B cell (primary cell): ENCODE measurements around the gene HHIPL1. TPM values are rescaled to one million over a fixed set of nuclear protein-coding genes. Genes with fewer than 3 reads are reported as not detected.

Experiments
- ATAC-seq: fragments of 200-7000 bp; cut with Tn5 transposase; one replicate; pipeline ENCODE4 v1.10.0; 2021; ENCODE audit warnings: low read depth, mild to moderate bottlenecking, moderate number of reproducible peaks, moderate library complexity
- CTCF ChIA-PET: fragments of 350-600 bp; sonication (Branson Sonifier 250); formaldehyde crosslinking; loops from one replicate; lab custom pipeline; 2021; ENCODE audit warnings: antibody characterized with exemption, inconsistent platforms; lab: Charles Lee
- POLR2A ChIA-PET: fragments of 350-600 bp; sonication (Branson Sonifier 250); formaldehyde crosslinking; loops from one replicate; lab custom pipeline; 2021; ENCODE audit warnings: antibody characterized with exemption; lab: Charles Lee
- DNase-seq: peaks from one replicate; pipeline ENCODE4 v3.0.0; 2013
- H2AFZ ChIP-seq: 2 replicates; pipeline ENCODE4 v1.6.1; 2012; ENCODE audit warnings: mild to moderate bottlenecking, low read depth, low read length; ENCODE audit not compliant: insufficient read depth, poor library complexity, severe bottlenecking
- H3K27ac ChIP-seq, 2 donors: 1 replicate in 1 of 2; 2 replicates in 1 of 2; pipeline ENCODE4 v1.5.1; 2012 to 2013; ENCODE audit warnings: low read length in 2 of 2, mild to moderate bottlenecking in 2 of 2, moderate library complexity in 1 of 2
- H3K27me3 ChIP-seq, 4 experiments: fragments of 200-600 bp in 1 of 4; sonication (generic) in 1 of 4; replicated peaks in 1 of 4; 1 replicate in 2 of 4; 2 replicates in 2 of 4; pipeline versions ENCODE4 v1.6.1 to v1.7.0; 2013 to 2016; ENCODE audit warnings: low read length in 3 of 4, mild to moderate bottlenecking in 2 of 4, mixed read lengths in 1 of 4, moderate library complexity in 1 of 4; ENCODE audit not compliant: insufficient read depth in 4 of 4, control insufficient read depth in 3 of 4; ENCODE audit errors: control extremely low read depth in 1 of 4
- H3K36me3 ChIP-seq, 2 experiments: replicated peaks in 1 of 2; 1 replicate in 1 of 2; 2 replicates in 1 of 2; pipeline versions ENCODE4 v1.6.1 to v1.7.1; 2013; ENCODE audit warnings: low read length in 1 of 2; ENCODE audit not compliant: insufficient read depth in 2 of 2, control insufficient read depth in 1 of 2; ENCODE audit errors: control extremely low read depth in 1 of 2, extremely low read depth in 1 of 2
- H3K4me1 ChIP-seq, 2 donors: fragments of 200-600 bp in 1 of 2; sonication (generic) in 1 of 2; 1 replicate in 1 of 2; 2 replicates in 1 of 2; pipeline versions ENCODE4 v1.5.1 to v1.6.1; 2013 to 2017; ENCODE audit warnings: low read length in 2 of 2; ENCODE audit not compliant: control insufficient read depth in 2 of 2, insufficient read depth in 2 of 2
- H3K4me2 ChIP-seq: replicated peaks from 2 replicates; pipeline ENCODE3; 2012; ENCODE audit warnings: mild to moderate bottlenecking, low read depth, low read length; ENCODE audit not compliant: poor library complexity, severe bottlenecking
- H3K4me3 ChIP-seq, 5 experiments: fragments of 200-600 bp in 1 of 5; sonication (generic) in 1 of 5; 1 replicate in 3 of 5; 2 replicates in 2 of 5; pipeline versions ENCODE4 v1.5.1 to v1.7.0; 2011 to 2016; ENCODE audit warnings: low read length in 4 of 5, mild to moderate bottlenecking in 4 of 5, low read depth in 2 of 5, control low read depth in 1 of 5, moderate library complexity in 1 of 5; ENCODE audit not compliant: insufficient read depth in 1 of 5; ENCODE audit errors: control extremely low read depth in 1 of 5, extremely low read depth in 1 of 5
- H3K79me2 ChIP-seq: fragments of 200-600 bp; sonication (generic); one replicate; pipeline ENCODE4 v1.6.0; 2016; ENCODE audit warnings: low read length; ENCODE audit not compliant: control insufficient read depth, insufficient read depth
- H3K9ac ChIP-seq: fragments of 200-600 bp; sonication (generic); 2 replicates; pipeline ENCODE4 v1.6.1; 2017; ENCODE audit warnings: mild to moderate bottlenecking, low read length, moderate library complexity
- H3K9me3 ChIP-seq, 3 donors: one replicate each; pipeline versions ENCODE4 v1.6.1 to v1.7.1; 2013; ENCODE audit warnings: low read length in 2 of 3; ENCODE audit not compliant: control insufficient read depth in 2 of 3, insufficient read depth in 1 of 3; ENCODE audit errors: control extremely low read depth in 1 of 3
- H4K20me1 ChIP-seq: 2 replicates; pipeline ENCODE4 v1.6.0; 2012; ENCODE audit warnings: mild to moderate bottlenecking, low read length; ENCODE audit not compliant: insufficient read depth, control insufficient read depth, poor library complexity, severe bottlenecking
- H3K27ac Mint-ChIP-seq: one replicate; pipeline ENCODE4 v1.8.0; 2021; ENCODE audit warnings: mixed read lengths
- H3K27me3 Mint-ChIP-seq: one replicate; pipeline ENCODE4 v1.8.0; 2021; ENCODE audit warnings: mixed read lengths
- H3K4me1 Mint-ChIP-seq: one replicate; pipeline ENCODE4 v1.8.0; 2021; ENCODE audit warnings: mixed read lengths
- H3K4me3 Mint-ChIP-seq: one replicate; pipeline ENCODE4 v1.8.0; 2021; ENCODE audit warnings: mixed read lengths
- H3K9me3 Mint-ChIP-seq: one replicate; pipeline ENCODE4 v1.8.0; 2022; ENCODE audit warnings: mixed read lengths; ENCODE audit not compliant: insufficient read depth
- EZH2 ChIP-seq: IDR thresholded peaks from 2 replicates; pipeline ENCODE4 v1.6.1; 2012; ENCODE audit warnings: borderline replicate concordance, low read depth, mild to moderate bottlenecking, moderate library complexity, low read length; ENCODE audit not compliant: insufficient read depth, poor library complexity, severe bottlenecking
- WGBS: methylation state at CpG from one replicate; pipeline ENCODE4 v1.1.5; 2013; ENCODE audit warnings: missing lambda C conversion rate; ENCODE audit not compliant: insufficient coverage; 5-methylcytosine and 5-hydroxymethylcytosine counted together
- intact Hi-C: fragments of 100-400 bp; cut with micrococcal nuclease; formaldehyde crosslinking; loops from one replicate; pipeline ENCODE4 v1.10.0; 2022
- polyA plus RNA-seq: library from polyadenylated mRNA; depleted of rRNA; stranded (reverse); fragments of >200 nt; gene quantifications from 2 replicates; pipeline ENCODE4 v1.2.3, GENCODE V29; 2012
- total RNA-seq, 2 donors: library from RNA; stranded (reverse); fragments of 120-200 nt in 1 of 2; gene quantifications; 1 replicate in 1 of 2; 2 replicates in 1 of 2; pipeline versions ENCODE4 v1.2.3 to v1.2.4, GENCODE V29; 2013 to 2022
- TF ChIP-seq, protein P1 (sequence below): fragments of 200-600 bp; IDR thresholded peaks from one replicate; pipeline ENCODE4 v1.8.0; 2022; ENCODE audit warnings: antibody characterized with exemption, mild to moderate bottlenecking

Gene HHIPL1
- total and polyA plus RNA-seq, 2 donors (not counting 1 experiment from before 2014, with no cell fraction given): not detected

- POLR2A ChIA-PET: no interaction called here
- 90% methylated on average over 14 of the region's 16 CpGs for WGBS
- no peak for ATAC-seq
Observed at GRCh38 chr14:99677231-99678140, 32.6 kb downstream of the HHIPL1 start.

DNA sequence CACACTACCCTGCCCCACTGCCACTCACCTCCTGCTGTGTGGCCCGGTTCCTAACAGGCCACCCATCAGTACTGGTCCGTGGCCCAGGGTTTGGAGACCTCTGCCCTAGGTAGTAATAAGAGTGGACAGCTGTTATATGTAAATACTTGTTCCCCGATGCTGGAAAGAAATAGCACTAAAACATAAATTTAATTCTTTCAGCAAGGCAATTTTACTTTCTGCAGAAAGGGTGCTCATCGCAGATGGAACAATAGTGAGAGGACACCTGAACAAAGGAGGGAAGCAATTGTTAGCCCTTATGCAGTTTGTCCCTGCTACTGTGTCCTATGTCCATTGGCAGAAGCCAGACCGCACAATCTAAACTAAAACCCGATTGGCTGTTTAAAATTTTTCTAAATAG is 33.3 kb downstream of the HHIPL1 start:
- H4K20me1 ChIP-seq: no peaks in the 10 kb centered on the region
- DNase-seq (no peak), ATAC-seq (no peak)
- H3K9me3 ChIP-seq: peaks cover 0 to 32% (median 2%) of the 10 kb centered on the region in 3 donors
- H3K79me2 ChIP-seq: no peaks in the 10 kb centered on the region
- intact Hi-C loops: no loop called here
- WGBS: 100% methylated on average over 3 of the region's 6 CpGs
- Mint-ChIP-seq H3K27ac (no peak overlapping the region), H3K27me3 (peaks cover 4% of the 10 kb centered on the region), H3K4me1 (peaks cover 7% of the 10 kb centered on the region), H3K4me3 (no peak overlapping the region), H3K9me3 (no peaks in the 10 kb centered on the region)
- H3K4me3 ChIP-seq: no peak overlapping the region
- no peak overlapping the region for H3K9ac ChIP-seq
- peaks cover 5 to 7% of the 10 kb centered on the region in 2 donors for H3K4me1 ChIP-seq
- H3K4me2 ChIP-seq: no peak overlapping the region
- POLR2A ChIA-PET: no interaction called here
- H2AFZ ChIP-seq: no peak overlapping the region
- CTCF ChIA-PET: no interaction called here
- no peaks in the 10 kb centered on the region for H3K36me3 ChIP-seq
- peaks cover 0 to 25% (median 1%) of the 10 kb centered on the region in 4 experiments for H3K27me3 ChIP-seq
- TF ChIP-seq EZH2: no peak
- TF ChIP-seq, protein P1, sequence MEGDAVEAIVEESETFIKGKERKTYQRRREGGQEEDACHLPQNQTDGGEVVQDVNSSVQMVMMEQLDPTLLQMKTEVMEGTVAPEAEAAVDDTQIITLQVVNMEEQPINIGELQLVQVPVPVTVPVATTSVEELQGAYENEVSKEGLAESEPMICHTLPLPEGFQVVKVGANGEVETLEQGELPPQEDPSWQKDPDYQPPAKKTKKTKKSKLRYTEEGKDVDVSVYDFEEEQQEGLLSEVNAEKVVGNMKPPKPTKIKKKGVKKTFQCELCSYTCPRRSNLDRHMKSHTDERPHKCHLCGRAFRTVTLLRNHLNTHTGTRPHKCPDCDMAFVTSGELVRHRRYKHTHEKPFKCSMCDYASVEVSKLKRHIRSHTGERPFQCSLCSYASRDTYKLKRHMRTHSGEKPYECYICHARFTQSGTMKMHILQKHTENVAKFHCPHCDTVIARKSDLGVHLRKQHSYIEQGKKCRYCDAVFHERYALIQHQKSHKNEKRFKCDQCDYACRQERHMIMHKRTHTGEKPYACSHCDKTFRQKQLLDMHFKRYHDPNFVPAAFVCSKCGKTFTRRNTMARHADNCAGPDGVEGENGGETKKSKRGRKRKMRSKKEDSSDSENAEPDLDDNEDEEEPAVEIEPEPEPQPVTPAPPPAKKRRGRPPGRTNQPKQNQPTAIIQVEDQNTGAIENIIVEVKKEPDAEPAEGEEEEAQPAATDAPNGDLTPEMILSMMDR: no peak
- no peak overlapping the region for H3K27ac ChIP-seq

More at GRCh38 chr14:99677231-99678140, 32.6 kb downstream of the HHIPL1 start:
- intact Hi-C loops: no loop called here
- H3K9me3 ChIP-seq: peaks cover 0 to 27% (median 2%) of the 10 kb centered on the region in 3 donors
- H3K27ac ChIP-seq: no peak overlapping the region
- no peak for DNase-seq
- no peaks in the 10 kb centered on the region for H3K79me2 ChIP-seq
- no peak overlapping the region for H3K4me3 Mint-ChIP-seq
- TF ChIP-seq EZH2: no peak
- TF ChIP-seq, protein P1: no peak
- no peak overlapping the region for H2AFZ ChIP-seq
- H3K4me3 ChIP-seq: no peak overlapping the region
- H3K27ac Mint-ChIP-seq: no peak overlapping the region
- H3K36me3 ChIP-seq: no peaks in the 10 kb centered on the region
- H3K9ac ChIP-seq: no peak overlapping the region
- H3K4me2 ChIP-seq: no peak overlapping the region
- peaks cover 0 to 3% of the 10 kb centered on the region in 2 donors for H3K4me1 ChIP-seq
- H3K27me3 ChIP-seq: peaks cover 0 to 18% (median 1%) of the 10 kb centered on the region in 4 experiments
- H3K4me1 Mint-ChIP-seq: peaks cover 6% of the 10 kb centered on the region
- CTCF ChIA-PET: no interaction called here
- no peaks in the 10 kb centered on the region for H3K9me3 Mint-ChIP-seq
- H3K27me3 Mint-ChIP-seq: peaks cover 7% of the 10 kb centered on the region
- H4K20me1 ChIP-seq: no peaks in the 10 kb centered on the region
